WTC11 (cell line): ENCODE measurements around the gene TMEM258. TPM values are rescaled to one million over a fixed set of nuclear protein-coding genes. Genes with fewer than 3 reads are reported as not detected.
A peak's percentile ranks its signal among the peaks of the same experiment; 100 is the strongest.

ENCODE experiments used
- ATAC-seq: fragments of 200-7000 bp; cut with Tn5 transposase; 2 replicates; pipeline ENCODE4 v1.10.0; 2021; ENCODE audit warnings: mild to moderate bottlenecking, moderate library complexity
- CTCF ChIA-PET: fragments of 300-600 bp; sonication (Branson Sonifier 250); formaldehyde crosslinking; loops from one replicate; lab custom pipeline; 2021; ENCODE audit warnings: antibody characterized with exemption; lab: Charles Lee
- POLR2A ChIA-PET: fragments of 350-600 bp; sonication (Branson Sonifier 250); formaldehyde crosslinking; loops from one replicate; lab custom pipeline; 2021; ENCODE audit warnings: antibody characterized with exemption; lab: Charles Lee
- DNase-seq: peaks from one replicate; pipeline ENCODE4 v3.0.0; 2021; ENCODE audit warnings: low spot score
- H3K27ac Mint-ChIP-seq: 2 replicates; pipeline ENCODE4 v1.8.0; 2021; ENCODE audit warnings: mixed read lengths
- H3K27me3 Mint-ChIP-seq: 2 replicates; pipeline ENCODE4 v1.8.0; 2021; ENCODE audit warnings: low read depth, mild to moderate bottlenecking, moderate library complexity, mixed read lengths
- H3K36me3 Mint-ChIP-seq: 2 replicates; pipeline ENCODE4 v1.8.0; 2021; ENCODE audit warnings: mixed read lengths
- H3K4me1 Mint-ChIP-seq: 2 replicates; pipeline ENCODE4 v1.8.0; 2022; ENCODE audit warnings: mixed read lengths
- H3K4me3 Mint-ChIP-seq: 2 replicates; pipeline ENCODE4 v1.8.0; 2021; ENCODE audit warnings: mild to moderate bottlenecking, moderate library complexity, mixed read lengths
- H3K9me3 Mint-ChIP-seq: 2 replicates; pipeline ENCODE4 v1.8.0; 2021; ENCODE audit warnings: mixed read lengths
- AR ChIP-seq: fragments of 250-450 bp; sonication (Bioruptor Pico); IDR thresholded peaks from 2 replicates; pipeline ENCODE4 v1.9.0; 2021; ENCODE audit warnings: mild to moderate bottlenecking
- ATF3 ChIP-seq: sonication (generic); formaldehyde crosslinking; conservative IDR thresholded peaks from 2 replicates; pipeline ENCODE4 v1.8.1; 2022; ENCODE audit warnings: mild to moderate bottlenecking, missing genetic modification reagents
- CREB1 ChIP-seq: sonication (generic); formaldehyde crosslinking; IDR thresholded peaks from 2 replicates; pipeline ENCODE4 v1.8.0; 2023; ENCODE audit warnings: mild to moderate bottlenecking, missing genetic modification reagents
- CREM ChIP-seq: sonication (generic); formaldehyde crosslinking; IDR thresholded peaks from 2 replicates; pipeline ENCODE4 v1.8.1; 2022; ENCODE audit warnings: mild to moderate bottlenecking, missing genetic modification reagents, moderate library complexity
- E2F1 ChIP-seq: sonication (generic); formaldehyde crosslinking; IDR thresholded peaks from 2 replicates; pipeline ENCODE4 v1.8.0; 2022; ENCODE audit warnings: mild to moderate bottlenecking, missing genetic modification reagents
- E2F5 ChIP-seq: sonication (generic); formaldehyde crosslinking; IDR thresholded peaks from 2 replicates; pipeline ENCODE4 v1.8.1; 2022; ENCODE audit warnings: mild to moderate bottlenecking, moderate library complexity, missing genetic modification reagents
- ERG ChIP-seq: fragments of 250-450 bp; sonication (Bioruptor Pico); IDR thresholded peaks from 2 replicates; pipeline ENCODE4 v1.8.0; 2021; ENCODE audit warnings: mild to moderate bottlenecking
- FOXP1 ChIP-seq: sonication (generic); formaldehyde crosslinking; IDR thresholded peaks from 2 replicates; pipeline ENCODE4 v1.8.0; 2022; ENCODE audit warnings: missing genetic modification reagents, mild to moderate bottlenecking, moderate library complexity, borderline replicate concordance
- GTF2I ChIP-seq: fragments of 250-450 bp; sonication (Bioruptor Pico); conservative IDR thresholded peaks from 2 replicates; pipeline ENCODE4 v1.4.0; 2021; ENCODE audit warnings: mild to moderate bottlenecking
- NFATC4 ChIP-seq: fragments of 250-450 bp; sonication (Bioruptor Pico); IDR thresholded peaks from 2 replicates; pipeline ENCODE4 v1.9.0; 2021; ENCODE audit warnings: mild to moderate bottlenecking
- SMAD4 ChIP-seq: sonication (generic); formaldehyde crosslinking; IDR thresholded peaks from 2 replicates; pipeline ENCODE4 v1.8.0; 2022; ENCODE audit warnings: mild to moderate bottlenecking, missing genetic modification reagents
- TEAD1 ChIP-seq: sonication (generic); formaldehyde crosslinking; IDR thresholded peaks from 2 replicates; pipeline ENCODE4 v1.8.0; 2022; ENCODE audit warnings: mild to moderate bottlenecking, missing genetic modification reagents
- ZBTB21 ChIP-seq: sonication (generic); formaldehyde crosslinking; IDR thresholded peaks from 2 replicates; pipeline ENCODE4 v1.8.1; 2023; ENCODE audit warnings: mild to moderate bottlenecking, missing genetic modification reagents, borderline replicate concordance
- ZMAT4 ChIP-seq: fragments of 250-450 bp; sonication (Bioruptor Pico); IDR thresholded peaks from 2 replicates; pipeline ENCODE4 v1.9.0; 2021; ENCODE audit warnings: mild to moderate bottlenecking
- ZNF121 ChIP-seq: sonication (generic); formaldehyde crosslinking; IDR thresholded peaks from 2 replicates; pipeline ENCODE4 v1.8.0; 2023; ENCODE audit warnings: missing genetic modification reagents
- ZNF232 ChIP-seq: sonication (generic); formaldehyde crosslinking; IDR thresholded peaks from 2 replicates; pipeline ENCODE4 v1.8.0; 2022; ENCODE audit warnings: mild to moderate bottlenecking, missing genetic modification reagents
- ZNF281 ChIP-seq: sonication (generic); formaldehyde crosslinking; IDR thresholded peaks from 2 replicates; pipeline ENCODE4 v1.8.0; 2023; ENCODE audit warnings: mild to moderate bottlenecking, missing genetic modification reagents
- total RNA-seq: library from RNA; stranded (reverse); gene quantifications from 3 replicates; pipeline ENCODE4 v1.2.3, GENCODE V29; 2021

Gene TMEM258
- total RNA-seq, 1 experiment from 2014 or later = 175 TPM

GRCh38 chr11:61792310-61793082, at the start of gene TMEM258, which contains the start of gene FEN1 (continued):
- TF ChIP-seq ZBTB21 = no peak
- no peak for TF ChIP-seq ZNF281 (CRISPR knock-in tag)
- TF ChIP-seq E2F5 = peak; percentile 98
- TF ChIP-seq ATF3 (CRISPR knock-in tag) = no peak
- TF ChIP-seq CREM (CRISPR knock-in tag) = peak; percentile 66; the same call in 1 of the 2 replicates
- peak; percentile 86 for TF ChIP-seq E2F1 (CRISPR knock-in tag)
- TF ChIP-seq AR = no peak
- TF ChIP-seq ERG (CRISPR knock-in tag) = no peak
- TF ChIP-seq GTF2I (CRISPR knock-in tag) = no peak

- no peak overlapping the region for H3K4me3 Mint-ChIP-seq
- H3K27me3 Mint-ChIP-seq = no peaks in the 10 kb centered on the region
- H3K36me3 Mint-ChIP-seq = peaks cover 88% of the 10 kb centered on the region
- 0 out of 2 replicates have a peak, but pooled peaks cover 3% of the 10 kb centered on the region for H3K9me3 Mint-ChIP-seq
- ATAC-seq (no peak), DNase-seq (no peak)
- H3K27ac Mint-ChIP-seq = no peak overlapping the region; the same call in 1 of the 2 replicates
- CTCF ChIA-PET = no interaction called here
- peaks cover 6% of the 10 kb centered on the region for H3K4me1 Mint-ChIP-seq
- POLR2A ChIA-PET = no interaction called here
- TF ChIP-seq FOXP1 (CRISPR knock-in tag) (no peak), SMAD4 (CRISPR knock-in tag) (no peak), ZNF281 (CRISPR knock-in tag) (no peak), CREB1 (no peak), ZNF232 (no peak), TEAD1 (CRISPR knock-in tag) (no peak), NFATC4 (CRISPR knock-in tag) (no peak), E2F1 (CRISPR knock-in tag) (no peak), ATF3 (CRISPR knock-in tag) (no peak), ZNF121 (CRISPR knock-in tag) (no peak), ZMAT4 (CRISPR knock-in tag) (no peak)
These were observed 49.5 kb upstream of the TMEM258 start for GRCh38 chr11:61841636-61842527.
